AG10803 (cell line): ENCODE data around the gene VSIG8.

Source experiments
- DNase-seq: peaks from one replicate; pipeline ENCODE4 v3.0.0; 2010; ENCODE audit warnings: low read depth
- H3K4me3 ChIP-seq: 2 replicates; pipeline ENCODE4 v1.5.1; 2011; ENCODE audit warnings: mild to moderate bottlenecking, low read length, control low read depth
- TF ChIP-seq, protein P1 (sequence below): conservative IDR thresholded peaks from 2 replicates; pipeline ENCODE4 v1.5.1; 2011; ENCODE audit warnings: mild to moderate bottlenecking, low read length, control low read depth, inconsistent platforms

VSIG8 gene

GRCh38 chr1:159804924-159805323 is 57.5 kb downstream of the VSIG8 start:
- no peak overlapping the region for H3K4me3 ChIP-seq
- TF ChIP-seq, protein P1, sequence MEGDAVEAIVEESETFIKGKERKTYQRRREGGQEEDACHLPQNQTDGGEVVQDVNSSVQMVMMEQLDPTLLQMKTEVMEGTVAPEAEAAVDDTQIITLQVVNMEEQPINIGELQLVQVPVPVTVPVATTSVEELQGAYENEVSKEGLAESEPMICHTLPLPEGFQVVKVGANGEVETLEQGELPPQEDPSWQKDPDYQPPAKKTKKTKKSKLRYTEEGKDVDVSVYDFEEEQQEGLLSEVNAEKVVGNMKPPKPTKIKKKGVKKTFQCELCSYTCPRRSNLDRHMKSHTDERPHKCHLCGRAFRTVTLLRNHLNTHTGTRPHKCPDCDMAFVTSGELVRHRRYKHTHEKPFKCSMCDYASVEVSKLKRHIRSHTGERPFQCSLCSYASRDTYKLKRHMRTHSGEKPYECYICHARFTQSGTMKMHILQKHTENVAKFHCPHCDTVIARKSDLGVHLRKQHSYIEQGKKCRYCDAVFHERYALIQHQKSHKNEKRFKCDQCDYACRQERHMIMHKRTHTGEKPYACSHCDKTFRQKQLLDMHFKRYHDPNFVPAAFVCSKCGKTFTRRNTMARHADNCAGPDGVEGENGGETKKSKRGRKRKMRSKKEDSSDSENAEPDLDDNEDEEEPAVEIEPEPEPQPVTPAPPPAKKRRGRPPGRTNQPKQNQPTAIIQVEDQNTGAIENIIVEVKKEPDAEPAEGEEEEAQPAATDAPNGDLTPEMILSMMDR = no peak
- DNase-seq = no peak
